Posterior vena cava (tissue), 2 donors: Measurements from ENCODE around the gene CASP9. TPM values are rescaled to one million over a fixed set of nuclear protein-coding genes. Genes with fewer than 3 reads are reported as not detected.

ENCODE experiments used
- DNase-seq: peaks from one replicate; pipeline ENCODE4 v3.0.0-alpha.2; 2020; ENCODE audit warnings: low spot score
- intact Hi-C, 2 donors: fragments of 100-400 bp; cut with DNase I; formaldehyde crosslinking; loops; one replicate each; pipeline versions ENCODE4 v1.14.1 to v1.14.2; 2022 to 2023
- long read RNA-seq, 2 donors: library from polyadenylated mRNA; unstranded; transcript quantifications; one replicate each; pipeline ENCODE4 v2.0.0, GENCODE V29; 2020 to 2021
- total RNA-seq, 2 donors: library from RNA; stranded (reverse); fragmentation: NEBNext Ultra II Directional; extraction: Animal tissue kit (Norgen Biotek cat#: 25700); gene quantifications; one replicate each; pipeline ENCODE4 v1.2.1, GENCODE V29; 2021
- donor health status: DM: yes; HTN: yes; CAD: no.
- donor health status: DM: yes; HTN: yes; CAD: no.

CASP9 gene
- total RNA-seq: 10 to 100 TPM in 1 of 2 donors, 1 to 10 TPM in 1; 9.7 to 10.8 TPM
- long read RNA-seq, donor 1, transcript CASP9-201 (9 exons, 2,019 nt): major isoform, 5 of 10 reads
- long read RNA-seq, donor 1, partial matches to known transcripts: 1 of 10 reads
- long read RNA-seq, donor 1, other reads (novel, unspliced or antisense): 4 of 10 reads
- long read RNA-seq, donor 2, transcript CASP9-201 (9 exons, 2,019 nt): major isoform, 10 of 17 reads
- long read RNA-seq, donor 2, partial matches to known transcripts: 0 of 17 reads
- long read RNA-seq, donor 2, other reads (novel, unspliced or antisense): 4 of 17 reads

GRCh38 chr1:15524021-15524282, at the start of gene CASP9:
Gene CASP9, minus strand, starts transcription at chr1:15524215. Its CDS starts 15 bp downstream, at chr1:15524200.
- DNase-seq: no peak
- intact Hi-C loops: no loop called here

- no peak for DNase-seq
- intact Hi-C loops: no loop called here
These were observed 49.5 kb upstream of the CASP9 start for GRCh38 chr1:15573477-15573876.

GRCh38 chr1:15571266-15571665, 47.3 kb upstream of the CASP9 start:
- intact Hi-C loops: no loop called here
- no peak for DNase-seq

- intact Hi-C loops: no loop called here
- no peak for DNase-seq
These were observed 46.8 kb upstream of the CASP9 start for GRCh38 chr1:15570861-15571260.

DNA sequence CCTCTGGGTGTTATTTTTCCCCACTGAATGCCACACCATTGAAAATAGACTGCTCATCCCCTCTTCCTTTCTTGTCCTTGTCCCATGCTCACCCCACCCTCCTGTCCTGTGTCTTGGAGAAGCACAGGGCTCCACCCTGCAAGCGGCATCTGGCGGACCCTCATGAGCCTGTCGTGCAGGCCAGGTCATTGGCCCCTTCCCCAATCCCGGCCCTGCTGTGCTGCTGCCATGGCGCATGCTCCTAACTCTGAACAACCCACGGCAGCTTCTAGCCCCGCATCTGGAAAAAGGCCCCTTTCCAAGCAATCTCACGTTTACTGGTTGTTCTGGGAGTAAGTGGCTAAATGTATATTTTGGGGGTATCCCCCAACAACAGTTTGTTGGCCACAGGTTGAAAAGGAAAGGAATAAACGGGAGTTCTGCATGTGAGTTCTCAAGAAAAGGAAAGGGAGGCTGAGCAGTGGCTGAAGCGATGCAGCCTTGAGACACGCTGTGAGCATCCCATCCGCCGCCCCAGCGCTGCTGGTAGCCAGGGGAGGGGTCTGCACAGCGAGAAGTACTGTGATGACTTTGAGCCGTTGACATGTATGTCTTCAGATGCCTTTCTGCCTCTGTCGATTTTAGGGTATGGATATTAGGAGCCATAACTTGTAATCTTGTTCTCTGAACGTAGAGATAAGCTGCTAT, 44.5 kb upstream of the CASP9 start:
- intact Hi-C loops: no loop called here
- no peak for DNase-seq

DNA sequence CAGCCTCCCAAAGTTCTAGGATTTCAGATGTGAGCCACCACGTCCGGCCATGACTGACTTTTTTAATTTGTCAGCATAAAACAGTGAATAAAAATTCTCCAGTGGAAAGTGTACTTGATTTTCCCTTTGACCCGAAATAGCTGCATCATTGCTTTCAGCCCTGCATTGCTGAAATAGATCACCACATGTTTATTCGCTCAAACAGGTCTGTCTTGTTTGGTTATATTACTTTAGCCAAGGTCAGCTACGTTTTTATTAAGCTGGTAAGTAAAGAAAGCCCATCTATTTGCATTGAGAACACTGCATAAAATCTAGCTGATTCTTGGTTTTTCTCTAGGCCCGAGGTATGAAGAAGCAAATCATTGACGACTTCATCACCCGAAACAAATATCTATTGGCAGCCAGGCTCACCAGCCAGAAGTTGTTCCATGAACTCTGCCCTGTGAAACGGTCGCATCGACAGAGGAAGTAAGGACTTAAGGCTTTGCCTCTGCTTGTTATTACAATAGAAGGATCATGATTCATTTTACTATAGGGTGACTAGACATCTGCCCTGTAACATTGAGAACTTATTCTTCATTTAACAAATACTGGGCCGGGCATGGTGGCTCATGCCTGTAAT, 35.3 kb upstream of the CASP9 start:
- intact Hi-C loops: loop anchor here in 1 of 2 donors (10.0 kb wide), 1 partner anchor 86 kb away; no protein-coding TSS in a partner anchor
- no peak for DNase-seq

- no peak for DNase-seq
- intact Hi-C loops: loop anchor here in 1 of 2 donors (10.0 kb wide), 1 partner anchor 86 kb away; no protein-coding TSS in a partner anchor
These were observed 34.5 kb upstream of the CASP9 start for GRCh38 chr1:15558516-15558915.

GRCh38 chr1:15557594-15557993, 33.6 kb upstream of the CASP9 start:
- DNase-seq: no peak
- intact Hi-C loops: loop anchor here in 1 of 2 donors (10.0 kb wide), 1 partner anchor 87 kb away; no protein-coding TSS in a partner anchor

- intact Hi-C loops: loop anchor here in 1 of 2 donors (10.0 kb wide), 1 partner anchor 88 kb away; no protein-coding TSS in a partner anchor
- DNase-seq: no peak
These were observed 33.0 kb upstream of the CASP9 start for GRCh38 chr1:15557008-15557407.

GRCh38 chr1:15550573-15550972, 26.6 kb upstream of the CASP9 start:
- no peak for DNase-seq
- intact Hi-C loops: loop anchor here in 1 of 2 donors (10.0 kb wide), 1 partner anchor 94 kb away; no protein-coding TSS in a partner anchor

GRCh38 chr1:15546641-15547040, 22.6 kb upstream of the CASP9 start:
- intact Hi-C loops: no loop called here
- DNase-seq: no peak

DNA sequence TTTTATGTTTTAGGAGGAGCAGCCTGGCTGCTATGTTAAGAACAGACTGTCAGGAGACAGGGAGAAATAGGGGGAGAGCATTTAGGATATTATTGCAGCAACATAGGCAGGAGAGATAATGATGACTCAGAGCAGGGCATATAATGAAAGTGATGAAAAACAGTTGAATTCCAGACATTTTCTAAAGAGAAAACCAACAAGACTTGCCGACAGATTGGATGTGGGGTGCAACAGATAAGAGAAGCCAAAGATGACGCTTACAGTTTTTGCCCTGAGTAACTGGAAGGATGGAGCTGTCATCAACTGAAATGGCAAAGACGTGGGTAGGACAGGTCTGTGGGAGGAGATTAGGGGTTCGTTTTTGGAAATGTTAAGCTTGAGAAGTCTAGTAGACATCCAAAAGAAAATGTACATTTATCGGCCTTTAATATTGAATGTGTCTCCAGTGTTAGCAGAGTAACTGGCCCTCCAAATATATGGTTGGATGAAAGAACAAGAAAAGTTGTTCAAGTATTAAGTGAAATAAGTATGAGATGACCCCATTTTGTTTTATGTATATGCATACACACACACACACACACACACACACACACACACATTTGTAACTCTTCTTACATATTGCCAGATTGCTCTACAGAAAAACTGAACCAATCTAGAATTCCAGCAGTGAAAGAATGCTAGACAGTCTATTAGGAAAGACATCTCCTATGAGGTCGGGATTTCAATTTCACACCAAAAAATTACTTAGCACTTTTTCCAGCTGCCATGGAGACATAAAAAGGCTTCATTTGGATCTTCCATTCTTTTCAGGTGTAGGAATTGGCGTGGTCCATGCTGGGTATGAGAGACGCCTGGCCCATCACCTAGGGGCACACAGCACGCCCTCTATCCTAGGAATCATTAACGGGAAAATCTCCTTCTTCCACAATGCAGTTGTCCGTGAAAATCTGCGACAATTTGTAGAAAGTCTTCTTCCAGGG, 19.9 kb upstream of the CASP9 start:
- no peak for DNase-seq
- intact Hi-C loops: no loop called here

- intact Hi-C loops: no loop called here
These were observed 19.2 kb upstream of the CASP9 start for GRCh38 chr1:15543251-15543588.

GRCh38 chr1:15542388-15543250, 18.6 kb upstream of the CASP9 start:
- no peak for DNase-seq
- intact Hi-C loops: no loop called here

More at GRCh38 chr1:15543251-15543588, 19.2 kb upstream of the CASP9 start:
- DNase-seq: no peak

- no peak for DNase-seq
- intact Hi-C loops: no loop called here
These were observed 17.3 kb upstream of the CASP9 start for GRCh38 chr1:15541231-15541792.

DNA sequence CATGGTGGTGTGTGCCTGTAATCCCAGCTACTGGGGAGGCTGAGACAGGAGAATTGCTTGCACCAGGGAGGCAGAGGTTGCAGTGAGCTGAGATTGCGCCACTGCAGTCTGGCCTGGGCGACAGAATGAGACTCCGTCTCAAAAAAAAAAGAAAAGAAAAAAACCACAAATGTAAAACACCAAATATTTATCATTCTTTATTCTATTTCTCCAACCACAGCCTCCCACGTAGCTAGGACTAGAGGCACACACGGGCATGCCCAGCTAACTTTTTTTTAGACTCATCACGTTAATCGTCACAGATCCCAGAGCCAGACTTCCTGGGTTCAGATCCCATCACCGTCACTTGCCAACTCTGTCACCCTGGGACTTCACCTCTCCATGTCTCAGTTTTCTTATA, 16.2 kb upstream of the CASP9 start:
- no peak for DNase-seq
- intact Hi-C loops: no loop called here

DNA sequence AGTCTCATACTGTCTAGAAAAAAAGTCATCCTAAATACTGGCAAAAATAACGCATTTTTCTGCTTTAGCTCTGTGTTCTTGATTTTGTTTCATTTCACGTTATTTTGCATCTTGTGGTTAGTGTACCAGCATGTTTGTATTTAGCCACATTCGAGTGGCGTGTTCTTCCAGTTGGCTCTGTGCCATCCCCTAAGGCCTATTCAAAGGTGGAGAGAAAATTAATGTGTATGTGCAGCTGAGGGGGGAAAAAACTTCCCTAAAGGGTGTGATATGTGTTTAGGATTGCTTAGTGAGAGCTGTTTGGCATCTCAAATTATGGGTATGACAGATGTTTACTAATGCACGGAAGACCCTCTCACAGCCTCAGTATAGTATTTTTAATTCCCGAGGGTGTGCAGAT, 14.8 kb upstream of the CASP9 start:
- intact Hi-C loops: no loop called here

GRCh38 chr1:15531682-15532081, 7.7 kb upstream of the CASP9 start:
- intact Hi-C loops: no loop called here
- no peak for DNase-seq

More for the DNA sequence above, 14.8 kb upstream of the CASP9 start:
- DNase-seq: no peak
